Peyer's patch (tissue), 4 donors: ENCODE measurements around the gene ARSI. TPM values are rescaled to one million over a fixed set of nuclear protein-coding genes. Genes with fewer than 3 reads are reported as not detected.

Source experiments
- DNase-seq, 3 donors: peaks; one replicate each; pipeline ENCODE4 v3.0.0-alpha.2; 2017 to 2019
- H3K27ac ChIP-seq, 4 donors: fragments of 200-600 bp; sonication (generic); one replicate each; pipeline ENCODE4 v1.5.1; 2016 to 2019
- H3K27me3 ChIP-seq, 2 donors: fragments of 200-600 bp; sonication (generic); one replicate each; pipeline ENCODE4 v1.5.1; 2019
- H3K36me3 ChIP-seq, 3 donors: fragments of 200-600 bp; sonication (generic); one replicate each; pipeline ENCODE4 v1.5.1; 2016 to 2019
- H3K4me1 ChIP-seq, 4 donors: fragments of 200-600 bp; sonication (generic); one replicate each; pipeline ENCODE4 v1.5.1; 2016 to 2019
- H3K4me3 ChIP-seq, 4 donors: fragments of 200-600 bp; sonication (generic); 1 replicate in 3 of 4; 2 replicates in 1 of 4; pipeline ENCODE4 v1.5.1; 2016 to 2019; ENCODE audit warnings: mild to moderate bottlenecking in 1 of 4
- H3K9me3 ChIP-seq, 4 donors: fragments of 200-600 bp; sonication (generic); one replicate each; pipeline ENCODE4 v1.5.1; 2016 to 2019; ENCODE audit warnings: mild to moderate bottlenecking in 1 of 4
- CTCF ChIP-seq, 6 experiments: fragments of 450-650 bp in 4 of 6; fragments of 200-600 bp in 2 of 6; sonication (generic) in 1 of 6; IDR thresholded peaks; one replicate each; pipeline ENCODE4 v1.5.1; 2017 to 2019; ENCODE audit warnings: antibody characterized with exemption in 6 of 6, mild to moderate bottlenecking in 3 of 6, moderate library complexity in 1 of 6
- POLR2A ChIP-seq, 2 donors: fragments of 450-650 bp; IDR thresholded peaks; one replicate each; pipeline ENCODE4 v1.5.1; 2017; ENCODE audit warnings: antibody characterized with exemption in 2 of 2, mild to moderate bottlenecking in 2 of 2, moderate library complexity in 2 of 2
- total RNA-seq, 4 donors: library from RNA; depleted of rRNA; stranded (reverse); fragments of >200 nt; gene quantifications; one replicate each; pipeline ENCODE4 v1.1.0, GENCODE V29; 2016

ARSI gene
- not detected for total RNA-seq

DNA sequence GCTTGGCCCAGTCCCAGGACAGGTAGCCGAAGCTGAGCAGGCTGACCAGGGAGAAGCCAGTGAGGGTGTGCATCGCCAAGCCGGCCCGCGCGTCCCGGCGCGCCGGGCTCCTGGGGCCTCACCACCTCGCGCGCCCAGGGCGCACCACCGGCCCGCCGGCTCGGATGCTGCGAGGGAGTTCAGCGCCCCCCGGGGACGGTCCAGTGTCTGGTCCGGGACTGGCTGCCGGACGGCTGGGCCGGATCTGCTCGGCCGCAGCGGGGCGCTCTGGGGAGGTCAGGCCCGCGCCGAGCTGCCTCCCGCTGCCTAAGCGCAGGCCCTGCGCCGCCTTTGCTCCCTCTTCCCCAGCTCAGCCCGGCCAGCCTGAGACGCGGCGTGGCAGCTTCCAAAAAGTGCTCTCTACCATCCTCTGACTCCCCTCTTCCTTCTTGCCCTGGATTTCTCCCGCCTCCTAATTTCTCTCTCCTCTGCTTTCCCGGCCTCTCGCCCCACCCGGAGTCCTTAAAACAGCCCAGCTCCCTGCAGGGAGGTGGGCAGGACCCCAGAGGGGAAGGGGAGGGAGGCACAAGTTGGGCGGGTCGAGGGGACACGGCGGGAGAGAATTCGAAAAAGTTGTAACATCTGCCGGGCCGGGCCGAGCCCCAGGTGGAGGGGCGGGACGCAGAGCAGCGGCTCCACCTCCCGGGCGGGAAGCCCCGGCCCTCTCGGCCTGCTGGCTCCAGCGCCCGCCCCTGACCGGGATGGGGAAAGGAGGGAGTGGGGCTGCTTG is at the start of gene ARSI:
ARSI (minus strand) TSS at position 605 of the 769 bp plus-strand sequence; CDS start at position 73, 532 bp downstream.
- H3K4me3 ChIP-seq, result peak within 1 kb of the TSS in 3 of 4 donors; percentile 12 to 32 (median 31)
- no peaks in the 10 kb centered on the region for H3K9me3 ChIP-seq
- peak within 1 kb of the TSS in 3 of 4 donors; percentile 39 to 59 (median 46) for H3K27ac ChIP-seq
- peak in 1 of 3 donors; percentile 50 for DNase-seq
- H3K27me3 ChIP-seq, result no peaks in the 10 kb centered on the region
- H3K4me1 ChIP-seq, result peaks cover 0 to 7% (median 3%) of the 10 kb centered on the region in 4 donors
- no peaks in the 10 kb centered on the region for H3K36me3 ChIP-seq
- TF ChIP-seq POLR2A (IDR thresholded peaks at IDR 0.05) (no peak), CTCF (IDR thresholded peaks at IDR 0.05) (no peak)

GRCh38 chr5:150350524-150351344 is 48.0 kb upstream of the ARSI start:
- TF ChIP-seq CTCF (IDR thresholded peaks at IDR 0.05) (peak; percentile 32 to 70 (median 58)), POLR2A (IDR thresholded peaks at IDR 0.05) (no peak)
- H3K9me3 ChIP-seq, result no peaks in the 10 kb centered on the region
- peaks cover 0 to 9% (median 4%) of the 10 kb centered on the region in 4 donors for H3K4me1 ChIP-seq
- peak overlapping the region in 1 of 4 donors; percentile 27 for H3K27ac ChIP-seq
- no peaks in the 10 kb centered on the region for H3K27me3 ChIP-seq
- peak; percentile 69 to 87 (median 77) for DNase-seq
- H3K36me3 ChIP-seq, result no peaks in the 10 kb centered on the region
- no peak overlapping the region for H3K4me3 ChIP-seq

- peaks cover 0 to 9% (median 4%) of the 10 kb centered on the region in 4 donors for H3K4me1 ChIP-seq
- no peak for DNase-seq
- H3K4me3 ChIP-seq, result no peak overlapping the region
- TF ChIP-seq POLR2A (IDR thresholded peaks at IDR 0.05), result no peak
- H3K27ac ChIP-seq, result no peak overlapping the region
- no peaks in the 10 kb centered on the region for H3K36me3 ChIP-seq
- no peaks in the 10 kb centered on the region for H3K27me3 ChIP-seq
- H3K9me3 ChIP-seq, result no peaks in the 10 kb centered on the region
Measured at GRCh38 chr5:150349681-150350275, 47.1 kb upstream of the ARSI start.

DNA sequence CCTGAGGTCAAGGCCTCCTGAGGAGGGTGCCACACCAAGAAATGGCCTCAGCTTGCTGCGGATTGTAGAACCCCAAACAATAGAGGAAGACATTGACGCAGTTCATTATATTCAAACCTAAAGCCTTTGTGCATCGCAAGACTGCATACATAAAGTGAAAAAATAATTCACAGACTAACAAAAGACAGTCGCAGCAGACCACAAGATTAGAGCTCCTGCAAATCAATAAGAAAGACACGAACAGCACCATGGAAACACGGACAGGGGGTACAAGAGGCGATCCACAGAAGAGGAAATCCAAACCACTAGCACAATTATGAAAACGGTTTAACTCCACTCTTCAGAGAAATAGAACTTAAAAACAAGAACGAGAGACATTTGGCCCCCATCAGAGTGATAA is 44.7 kb upstream of the ARSI start:
- no peaks in the 10 kb centered on the region for H3K36me3 ChIP-seq
- no peak overlapping the region for H3K27ac ChIP-seq
- no peak for DNase-seq
- H3K4me1 ChIP-seq, result peaks cover 0 to 9% (median 4%) of the 10 kb centered on the region in 4 donors
- no peaks in the 10 kb centered on the region for H3K9me3 ChIP-seq
- no peaks in the 10 kb centered on the region for H3K27me3 ChIP-seq
- no peak overlapping the region for H3K4me3 ChIP-seq
- TF ChIP-seq POLR2A (IDR thresholded peaks at IDR 0.05), result no peak
- TF ChIP-seq CTCF (IDR thresholded peaks at IDR 0.05), result no peak

DNA sequence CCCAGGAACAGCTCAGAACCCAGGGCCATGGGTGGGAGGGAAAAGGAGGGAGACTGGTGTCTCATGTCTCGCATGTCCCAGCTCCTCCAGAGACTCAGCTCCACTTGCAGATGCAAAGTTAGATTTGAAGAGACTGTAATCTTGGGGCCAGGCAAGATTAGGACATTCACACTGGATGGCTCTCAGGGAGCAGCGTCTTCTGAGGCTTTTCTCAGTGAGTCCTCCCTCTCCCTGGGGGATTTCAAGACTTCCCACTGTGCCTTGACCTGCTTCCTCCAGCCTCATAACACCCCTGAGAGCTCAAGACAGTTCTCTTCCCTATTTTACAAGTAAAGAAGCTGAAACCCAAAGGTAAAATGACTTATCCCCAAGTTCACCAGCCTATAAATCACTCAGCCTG is 44.3 kb upstream of the ARSI start:
- no peaks in the 10 kb centered on the region for H3K27me3 ChIP-seq
- no peak overlapping the region for H3K4me3 ChIP-seq
- no peak for TF ChIP-seq CTCF (IDR thresholded peaks at IDR 0.05)
- TF ChIP-seq POLR2A (IDR thresholded peaks at IDR 0.05), result no peak
- no peaks in the 10 kb centered on the region for H3K36me3 ChIP-seq
- H3K9me3 ChIP-seq, result no peaks in the 10 kb centered on the region
- H3K27ac ChIP-seq, result no peak overlapping the region
- no peak for DNase-seq
- peaks cover 0 to 9% (median 4%) of the 10 kb centered on the region in 4 donors for H3K4me1 ChIP-seq
